Activated CD4-positive, alpha-beta memory T cell treated with anti-CD3 and anti-CD28 coated beads, Interleukin-2, amount 10 ng/mL, durations not matched to agents 7 days and 5 days (primary cell): ENCODE results near the gene ATP8B2. TPM values are rescaled to one million over a fixed set of nuclear protein-coding genes. Genes with fewer than 3 reads are reported as not detected.
"Not testable (repeated sequence)": the region's sequence is repeated elsewhere in the genome, so short reads cannot be mapped to it uniquely, and the experiment has no call there.

ENCODE experiments used
- CTCF ChIA-PET: fragments of 350-600 bp; sonication (Branson Sonifier 250); formaldehyde crosslinking; loops from one replicate; lab custom pipeline; 2021; ENCODE audit warnings: antibody characterized with exemption, inconsistent platforms; lab: Charles Lee
- POLR2A ChIA-PET: fragments of 350-600 bp; sonication (Branson Sonifier 250); formaldehyde crosslinking; loops from one replicate; lab custom pipeline; 2021; ENCODE audit warnings: antibody characterized with exemption; lab: Charles Lee
- DNase-seq: peaks from one replicate; pipeline ENCODE4 v3.0.0-alpha.2; 2020
- H3K27ac Mint-ChIP-seq: one replicate; pipeline ENCODE4 v1.8.0; 2021; ENCODE audit warnings: mild to moderate bottlenecking, mixed read lengths
- H3K27me3 Mint-ChIP-seq: one replicate; pipeline ENCODE4 v1.8.0; 2021; ENCODE audit warnings: mixed read lengths
- H3K36me3 Mint-ChIP-seq: one replicate; pipeline ENCODE4 v1.8.0; 2021; ENCODE audit warnings: low read depth, mixed read lengths
- H3K4me1 Mint-ChIP-seq: one replicate; pipeline ENCODE4 v1.8.0; 2021; ENCODE audit warnings: mixed read lengths
- H3K4me3 Mint-ChIP-seq: one replicate; pipeline ENCODE4 v1.8.0; 2021; ENCODE audit warnings: mild to moderate bottlenecking, mixed read lengths
- H3K9me3 Mint-ChIP-seq: one replicate; pipeline ENCODE4 v1.8.0; 2021; ENCODE audit warnings: mixed read lengths
- total RNA-seq, 2 experiments: library from RNA; stranded (reverse); gene quantifications; one replicate each; pipeline ENCODE4 v1.2.3, GENCODE V29; 2021

The ATP8B2 gene
- total RNA-seq, 2 experiments from 2014 or later: 142 to 149 TPM

GRCh38 chr1:154352245-154352580 is 26.9 kb downstream of the ATP8B2 start:
- Mint-ChIP-seq H3K9me3 (no peaks in the 10 kb centered on the region), H3K4me3 (peak overlapping the region; percentile 53), H3K36me3 (peaks cover 36% of the 10 kb centered on the region), H3K27me3 (peaks cover 2% of the 10 kb centered on the region), H3K4me1 (peaks cover 40% of the 10 kb centered on the region), H3K27ac (peak overlapping the region; percentile 62)
- ChIA-PET POLR2A (interaction anchor here (1.0 to 2.6 kb wide), 7 partner anchors 9 to 115 kb away, joined by 3 to 12 read pairs (median 3); no protein-coding TSS in a partner anchor), CTCF (interaction anchor here (0.7 to 10.2 kb wide), 7 partner anchors 10 to 127 kb away, joined by 3 to 138 read pairs (median 3); no protein-coding TSS in a partner anchor)
- no peak for DNase-seq

- POLR2A ChIA-PET: interaction anchor here (1.0 to 2.6 kb wide), 9 partner anchors 10 to 114 kb away, joined by 3 to 12 read pairs (median 3); no protein-coding TSS in a partner anchor
- Mint-ChIP-seq H3K36me3 (peaks cover 30% of the 10 kb centered on the region), H3K27ac (peak overlapping the region; percentile 62), H3K9me3 (no peaks in the 10 kb centered on the region), H3K4me3 (peak overlapping the region; percentile 53), H3K4me1 (peaks cover 38% of the 10 kb centered on the region), H3K27me3 (peaks cover 2% of the 10 kb centered on the region)
- CTCF ChIA-PET: interaction anchor here (0.5 to 3.0 kb wide), 8 partner anchors 10 to 141 kb away, joined by 3 to 30 read pairs (median 3); no protein-coding TSS in a partner anchor
- DNase-seq: peak; percentile 46
These were observed 27.5 kb downstream of the ATP8B2 start for GRCh38 chr1:154352581-154353459.

GRCh38 chr1:154353460-154353904 is 28.2 kb downstream of the ATP8B2 start:
- DNase-seq: peak; percentile 49
- H3K27me3 Mint-ChIP-seq: peaks cover 2% of the 10 kb centered on the region
- ChIA-PET POLR2A (interaction anchor here (1.0 to 2.6 kb wide), 4 partner anchors 10 to 112 kb away, joined by 3 to 12 read pairs (median 3); no protein-coding TSS in a partner anchor), CTCF (interaction anchor here (0.5 to 3.0 kb wide), 5 partner anchors 10 to 140 kb away, joined by 3 to 30 read pairs (median 4); no protein-coding TSS in a partner anchor)
- peak overlapping the region; percentile 54 for H3K27ac Mint-ChIP-seq
- H3K9me3 Mint-ChIP-seq: no peaks in the 10 kb centered on the region
- peaks cover 35% of the 10 kb centered on the region for H3K4me1 Mint-ChIP-seq
- peak overlapping the region; percentile 53 for H3K4me3 Mint-ChIP-seq
- peaks cover 23% of the 10 kb centered on the region for H3K36me3 Mint-ChIP-seq

- Mint-ChIP-seq H3K4me3 (no peak overlapping the region), H3K9me3 (no peaks in the 10 kb centered on the region), H3K27ac (peak overlapping the region; percentile 54), H3K27me3 (peaks cover 2% of the 10 kb centered on the region), H3K4me1 (peaks cover 35% of the 10 kb centered on the region), H3K36me3 (peaks cover 18% of the 10 kb centered on the region)
- ChIA-PET POLR2A (no interaction called here), CTCF (interaction anchor here (0.7 to 3.0 kb wide), 4 partner anchors 9 to 50 kb away, joined by 3 to 30 read pairs (median 4); no protein-coding TSS in a partner anchor)
- DNase-seq: no peak
These were observed 28.6 kb downstream of the ATP8B2 start for GRCh38 chr1:154353966-154354365.

GRCh38 chr1:154358519-154358918 is 33.2 kb downstream of the ATP8B2 start:
- Mint-ChIP-seq H3K9me3 (peaks cover 6% of the 10 kb centered on the region), H3K4me1 (peaks cover 11% of the 10 kb centered on the region), H3K27me3 (peaks cover 6% of the 10 kb centered on the region), H3K4me3 (no peak overlapping the region), H3K36me3 (no peaks in the 10 kb centered on the region), H3K27ac (no peak overlapping the region)
- DNase-seq: no peak
- CTCF ChIA-PET: no interaction called here
- POLR2A ChIA-PET: no interaction called here

- H3K4me3 Mint-ChIP-seq: no peak overlapping the region
- H3K36me3 Mint-ChIP-seq: no peaks in the 10 kb centered on the region
- peaks cover 6% of the 10 kb centered on the region for H3K9me3 Mint-ChIP-seq
- H3K27ac Mint-ChIP-seq: no peak overlapping the region
- DNase-seq: no peak
- no peaks in the 10 kb centered on the region for H3K4me1 Mint-ChIP-seq
- H3K27me3 Mint-ChIP-seq: peaks cover 6% of the 10 kb centered on the region
- CTCF ChIA-PET: interaction anchor here (0.9 to 1.6 kb wide), 3 partner anchors 25 to 43 kb away, joined by 3 to 5 read pairs (median 4); no protein-coding TSS in a partner anchor
- POLR2A ChIA-PET: interaction anchor here (1.3 kb wide), 1 partner anchor 33 kb away, joined by 3 read pairs; no protein-coding TSS in a partner anchor
These were observed 35.0 kb downstream of the ATP8B2 start for GRCh38 chr1:154360288-154360687.

- H3K4me3 Mint-ChIP-seq, H3K27me3 Mint-ChIP-seq, H3K9me3 Mint-ChIP-seq, DNase-seq, H3K27ac Mint-ChIP-seq, H3K4me1 Mint-ChIP-seq, H3K36me3 Mint-ChIP-seq: not testable (repeated sequence)
- CTCF ChIA-PET: interaction anchor here (0.6 to 1.6 kb wide), 5 partner anchors 10 to 42 kb away, joined by 3 to 5 read pairs (median 3); no protein-coding TSS in a partner anchor
- POLR2A ChIA-PET: interaction anchor here (1.3 kb wide), 1 partner anchor 34 kb away, joined by 3 read pairs; no protein-coding TSS in a partner anchor
These were observed 35.6 kb downstream of the ATP8B2 start for GRCh38 chr1:154360881-154361280.

- peaks cover 10% of the 10 kb centered on the region for H3K27me3 Mint-ChIP-seq
- peaks cover 4% of the 10 kb centered on the region for H3K4me1 Mint-ChIP-seq
- ChIA-PET CTCF (interaction anchor here (0.6 to 1.6 kb wide), 5 partner anchors 10 to 42 kb away, joined by 3 to 5 read pairs (median 3); no protein-coding TSS in a partner anchor), POLR2A (interaction anchor here (1.3 kb wide), 1 partner anchor 34 kb away, joined by 3 read pairs; no protein-coding TSS in a partner anchor)
- no peak overlapping the region for H3K27ac Mint-ChIP-seq
- H3K9me3 Mint-ChIP-seq: peaks cover 6% of the 10 kb centered on the region
- no peaks in the 10 kb centered on the region for H3K36me3 Mint-ChIP-seq
- H3K4me3 Mint-ChIP-seq: no peak overlapping the region
- DNase-seq: no peak
These were observed 36.0 kb downstream of the ATP8B2 start for GRCh38 chr1:154361357-154361756.

GRCh38 chr1:154371436-154371835 is 46.1 kb downstream of the ATP8B2 start:
- no peaks in the 10 kb centered on the region for H3K9me3 Mint-ChIP-seq
- no peaks in the 10 kb centered on the region for H3K36me3 Mint-ChIP-seq
- H3K4me3 Mint-ChIP-seq: no peak overlapping the region
- no peak overlapping the region for H3K27ac Mint-ChIP-seq
- DNase-seq: no peak
- H3K4me1 Mint-ChIP-seq: peaks cover 9% of the 10 kb centered on the region
- CTCF ChIA-PET: interaction anchor here (0.7 kb wide), 1 partner anchor 10 kb away, joined by 3 read pairs; no protein-coding TSS in a partner anchor
- H3K27me3 Mint-ChIP-seq: no peaks in the 10 kb centered on the region
- POLR2A ChIA-PET: no interaction called here

GRCh38 chr1:154373777-154374357 is 48.5 kb downstream of the ATP8B2 start:
- POLR2A ChIA-PET: not testable (repeated sequence)
- peak; percentile 35 for DNase-seq
- CTCF ChIA-PET: interaction anchor here (1.5 kb wide), 1 partner anchor 39 kb away, joined by 4 read pairs; no protein-coding TSS in a partner anchor

GRCh38 chr1:154379301-154379700 is 54.0 kb downstream of the ATP8B2 start:
- Mint-ChIP-seq H3K4me1 (peaks cover 4% of the 10 kb centered on the region), H3K27me3 (peaks cover 3% of the 10 kb centered on the region), H3K9me3 (peaks cover 2% of the 10 kb centered on the region), H3K4me3 (no peak overlapping the region), H3K27ac (no peak overlapping the region), H3K36me3 (no peaks in the 10 kb centered on the region)
- ChIA-PET POLR2A (no interaction called here), CTCF (no interaction called here)
- DNase-seq: no peak

More at GRCh38 chr1:154373777-154374357, 48.5 kb downstream of the ATP8B2 start:
- not testable (repeated sequence) for H3K27me3 Mint-ChIP-seq, H3K4me1 Mint-ChIP-seq, H3K4me3 Mint-ChIP-seq, H3K9me3 Mint-ChIP-seq, H3K36me3 Mint-ChIP-seq, H3K27ac Mint-ChIP-seq
